GM19395 (cell line): ENCODE measurements around the gene MGAM2.

Source experiments
- ATAC-seq: cut with Tn5 transposase; IDR thresholded peaks from one replicate; pipeline ENCODE4 v1.9.1; 2021; ENCODE audit warnings: mild to moderate bottlenecking, moderate library complexity; ENCODE audit not compliant: unreplicated experiment

MGAM2 gene

GRCh38 chr7:142263598-142264380, 152.3 kb downstream of the MGAM2 start:
- ATAC-seq = no peak
